DLD1 (cell line): Measurements from ENCODE around the gene SPSB3.

Experiments used
- in situ Hi-C: cut with HindIII; loops from 2 replicates; pipeline ENCODE4 v1.10.0; 2017; ENCODE audit warnings: low sequenced_read_pairs

The SPSB3 gene

DNA sequence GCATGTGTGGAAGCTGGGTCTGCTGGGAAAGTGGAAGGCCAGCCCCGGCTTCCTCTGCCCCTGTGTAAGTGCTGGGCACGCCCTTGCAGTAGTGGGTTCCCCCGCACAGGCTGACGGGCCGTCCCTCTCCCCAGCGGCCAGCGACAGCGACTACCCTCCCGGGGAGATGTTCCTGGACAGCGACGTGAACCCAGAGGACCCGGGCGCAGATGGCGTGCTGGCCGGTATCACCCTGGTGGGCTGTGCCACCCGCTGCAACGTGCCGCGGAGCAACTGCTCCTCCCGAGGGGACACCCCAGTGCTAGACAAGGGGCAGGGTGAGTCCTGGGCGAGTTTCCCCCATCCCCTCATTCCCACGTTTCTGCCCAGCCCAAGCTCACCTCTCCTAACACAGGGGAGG lies 16.5 kb downstream of the SPSB3 start:
- in situ Hi-C loops = no loop called here

GRCh38 chr16:1764971-1765370 lies 17.4 kb downstream of the SPSB3 start:
- in situ Hi-C loops = no loop called here

GRCh38 chr16:1763521-1764511 lies 18.6 kb downstream of the SPSB3 start:
- in situ Hi-C loops = no loop called here

- in situ Hi-C loops = no loop called here
These were observed 19.4 kb downstream of the SPSB3 start for GRCh38 chr16:1762879-1763520.

DNA sequence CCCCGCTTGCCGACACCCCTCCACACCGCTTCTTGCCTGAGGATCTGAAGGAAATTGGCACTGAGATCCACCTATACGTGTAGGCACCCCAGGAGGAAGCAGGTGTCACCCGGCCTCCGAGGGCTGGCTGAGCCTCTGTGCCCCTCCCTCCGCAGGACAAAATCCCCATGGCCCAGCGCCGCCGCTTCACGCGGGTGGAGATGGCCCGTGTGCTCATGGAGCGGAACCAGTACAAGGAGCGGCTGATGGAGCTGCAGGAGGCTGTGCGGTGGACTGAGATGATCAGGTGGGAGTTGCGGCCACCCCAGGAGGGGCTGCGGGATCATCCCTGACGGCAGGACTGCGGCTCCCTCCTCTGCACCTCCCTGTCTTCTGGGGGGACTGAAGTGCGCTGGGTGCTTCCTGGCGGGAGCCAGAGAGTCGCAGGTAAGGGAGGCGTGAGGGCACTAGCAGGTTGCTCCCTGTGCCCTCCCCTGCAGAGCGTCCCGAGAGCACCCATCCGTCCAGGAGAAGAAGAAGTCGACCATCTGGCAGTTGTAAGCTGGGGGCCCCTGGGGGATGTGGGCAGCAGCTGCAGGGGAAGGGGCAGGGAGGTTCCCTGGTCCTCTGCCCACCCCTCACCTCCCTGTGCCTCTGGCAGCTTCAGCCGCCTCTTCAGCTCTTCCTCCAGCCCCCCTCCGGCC lies 20.0 kb downstream of the SPSB3 start:
- in situ Hi-C loops = no loop called here

GRCh38 chr16:1761751-1762150 lies 20.6 kb downstream of the SPSB3 start:
- in situ Hi-C loops = no loop called here

GRCh38 chr16:1760911-1761310 lies 21.5 kb downstream of the SPSB3 start:
- in situ Hi-C loops = no loop called here

- in situ Hi-C loops = no loop called here
These were observed 22.9 kb downstream of the SPSB3 start for GRCh38 chr16:1759511-1759910.

GRCh38 chr16:1758923-1759322 lies 23.4 kb downstream of the SPSB3 start:
- in situ Hi-C loops = no loop called here

- in situ Hi-C loops = no loop called here
These were observed 24.5 kb downstream of the SPSB3 start for GRCh38 chr16:1757714-1758461.

DNA sequence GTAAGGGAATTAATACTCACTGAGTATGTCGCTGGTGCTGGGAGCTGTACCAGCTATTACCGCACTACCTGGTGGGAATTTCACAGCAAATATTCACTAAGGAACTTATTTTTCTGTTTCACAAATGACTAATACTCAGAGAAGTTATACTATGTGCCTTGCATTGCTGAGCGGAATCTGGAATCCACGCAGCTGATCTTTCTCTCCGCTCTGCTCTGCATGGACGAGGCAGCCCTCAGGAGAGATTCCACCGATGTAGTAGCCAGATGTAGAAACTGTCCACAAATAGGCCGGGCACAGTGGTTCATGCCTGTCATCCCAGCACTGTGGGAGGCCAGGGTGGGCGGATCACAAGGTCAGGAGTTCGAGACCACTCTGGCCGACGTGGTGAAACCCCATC lies 28.2 kb downstream of the SPSB3 start:
- in situ Hi-C loops = no loop called here

- in situ Hi-C loops = no loop called here
These were observed 29.5 kb downstream of the SPSB3 start for GRCh38 chr16:1752853-1753252.

GRCh38 chr16:1751946-1752345 lies 30.4 kb downstream of the SPSB3 start:
- in situ Hi-C loops = no loop called here

- in situ Hi-C loops = no loop called here
These were observed 32.9 kb downstream of the SPSB3 start for GRCh38 chr16:1749152-1750117.

- in situ Hi-C loops = no loop called here
These were observed 34.4 kb downstream of the SPSB3 start for GRCh38 chr16:1747934-1748333.

GRCh38 chr16:1746693-1747195 lies 35.6 kb downstream of the SPSB3 start:
- in situ Hi-C loops = no loop called here

- in situ Hi-C loops = no loop called here
These were observed 36.3 kb downstream of the SPSB3 start for GRCh38 chr16:1745900-1746692.

DNA sequence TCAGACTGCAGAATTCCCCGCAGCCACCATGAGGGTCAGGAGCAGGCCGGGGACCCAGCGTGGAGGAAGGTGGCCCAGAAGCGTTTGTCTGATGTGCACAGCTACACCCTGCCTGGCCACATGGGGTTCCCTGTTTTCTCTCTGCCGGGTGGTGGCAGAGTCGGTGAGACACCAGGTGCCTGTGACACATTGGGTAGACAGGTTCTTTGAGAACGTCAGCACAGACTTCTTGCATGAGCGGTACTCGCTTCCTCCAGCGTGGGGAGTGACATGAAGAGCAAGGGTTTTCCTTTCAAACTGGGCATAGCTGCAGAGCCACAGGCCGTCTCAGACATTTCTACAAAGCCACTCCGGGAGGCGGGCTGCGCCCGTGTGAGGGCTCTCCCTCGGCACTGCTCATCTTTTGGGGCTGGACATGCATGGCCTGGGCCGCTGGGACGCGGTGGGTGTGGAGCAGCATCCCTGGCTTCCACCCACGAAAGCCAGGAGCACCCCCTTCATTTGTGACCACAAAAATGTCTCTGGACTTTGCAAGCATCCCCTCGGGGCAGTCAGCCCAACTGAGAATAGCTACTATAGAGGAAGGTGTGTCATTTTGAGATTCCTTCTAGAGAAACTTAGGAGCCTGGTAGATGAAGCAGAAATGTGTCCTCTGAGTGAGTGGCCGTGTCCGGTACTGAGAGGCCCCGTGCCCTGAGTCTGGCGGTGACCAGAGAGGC lies 37.0 kb downstream of the SPSB3 start:
- in situ Hi-C loops = no loop called here
